ENCODE measurements around the gene CPVL.

The CPVL gene

DNA sequence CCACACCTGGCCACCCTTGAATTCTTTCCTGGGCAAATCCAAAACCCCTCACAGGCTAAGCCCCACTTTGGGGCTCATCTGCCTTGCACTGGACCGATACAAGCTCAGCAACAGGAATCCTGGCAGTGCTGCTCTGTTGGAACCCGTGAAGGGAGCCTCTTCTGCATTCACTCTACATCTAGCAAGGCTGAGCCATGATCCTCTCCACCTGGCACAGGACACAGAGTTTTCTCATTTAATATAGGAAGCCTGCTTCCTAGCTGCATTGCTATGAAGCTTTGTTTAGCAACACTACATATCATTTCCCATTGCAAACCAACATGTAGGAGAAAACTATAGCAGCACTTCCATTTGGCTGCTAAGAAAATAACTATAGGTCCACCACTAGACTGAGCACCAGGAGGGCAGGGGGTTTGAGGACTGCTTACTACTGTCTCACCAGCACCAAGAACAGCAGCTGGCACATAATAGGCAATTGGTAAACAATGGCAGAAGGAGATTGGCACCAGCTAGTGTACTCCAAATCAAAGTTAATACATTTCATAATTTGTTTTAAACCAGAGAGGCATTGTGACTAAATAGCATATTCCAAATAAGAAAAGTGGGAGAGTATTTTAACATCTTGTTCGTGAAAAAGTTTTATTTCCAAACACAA, 56.1 kb downstream of the CPVL start:
- no peak for DNase-seq

DNA sequence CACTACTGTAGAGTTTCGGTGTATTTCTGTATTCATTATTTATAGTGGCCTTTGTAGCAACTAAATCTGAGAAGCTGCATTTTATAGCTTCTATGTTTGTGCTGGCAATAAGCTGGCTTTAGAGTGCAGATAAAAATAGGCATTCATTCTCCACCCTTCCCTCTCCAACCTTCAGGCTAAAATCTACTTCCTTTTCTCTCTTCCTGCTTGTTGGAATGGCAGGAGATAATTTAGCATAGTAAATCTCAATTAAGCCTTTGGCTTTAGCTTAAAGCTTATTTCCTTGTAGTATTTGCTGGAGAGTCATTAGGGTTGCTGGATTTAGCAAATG, 58.5 kb downstream of the CPVL start:
- DNase-seq = no peak

DNA sequence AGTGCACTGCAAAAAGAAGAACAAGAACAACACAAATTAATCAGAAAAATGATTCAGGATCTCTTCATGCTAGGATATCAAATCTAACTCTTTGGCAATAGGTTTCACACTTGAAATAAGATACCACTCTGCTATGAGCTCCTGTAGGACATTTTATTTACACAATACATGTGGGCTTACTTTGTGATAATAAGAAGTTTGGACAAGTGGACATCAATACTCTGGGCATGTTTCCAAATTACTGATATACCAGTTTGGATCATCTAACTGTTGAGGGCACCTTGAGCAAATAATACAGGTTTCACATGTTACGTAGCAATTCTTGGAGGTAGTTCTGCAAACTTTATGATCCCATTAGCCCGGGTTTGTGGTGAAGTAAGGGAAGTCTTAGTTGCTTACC, 59.8 kb downstream of the CPVL start:
- DNase-seq = no peak

DNA sequence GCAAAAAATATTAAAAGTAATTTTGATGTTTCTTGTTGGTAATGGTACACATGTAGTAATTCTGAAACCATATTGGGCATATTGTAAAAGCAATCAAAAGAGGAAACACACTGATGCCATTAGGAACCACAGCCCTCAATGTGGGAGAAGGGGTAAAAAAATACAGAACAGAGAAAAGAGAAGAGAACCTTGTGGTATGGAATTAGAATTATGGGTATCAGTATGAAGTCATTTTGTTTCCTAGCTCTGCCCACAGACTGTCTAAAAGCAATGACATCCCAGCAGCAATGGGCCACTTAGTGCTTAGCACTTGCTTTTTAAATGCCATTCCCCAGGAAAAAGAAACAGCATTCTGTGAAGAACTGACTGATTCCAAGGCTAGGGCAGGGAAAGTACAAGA, 61.5 kb downstream of the CPVL start:
- no peak for DNase-seq

DNA sequence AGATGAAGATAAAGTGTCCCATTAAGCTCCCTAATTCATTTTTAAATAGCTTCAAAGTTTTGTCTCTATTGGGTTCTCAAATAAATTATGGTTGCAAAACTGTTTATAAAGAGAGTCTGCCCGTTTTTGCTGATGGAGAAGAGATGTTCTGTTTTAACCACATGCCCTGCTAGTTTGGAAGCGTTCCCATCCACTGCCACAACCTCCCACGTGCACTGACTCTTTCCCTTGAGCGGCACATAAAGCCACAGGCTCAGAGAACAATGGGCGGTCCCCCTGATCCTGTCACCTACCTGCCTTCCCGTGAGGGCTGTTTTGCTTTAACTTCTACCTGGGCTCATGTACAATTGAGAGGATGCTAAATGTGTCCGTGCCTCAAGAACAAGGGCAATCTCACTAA, 65.5 kb downstream of the CPVL start:
- DNase-seq = no peak

DNA sequence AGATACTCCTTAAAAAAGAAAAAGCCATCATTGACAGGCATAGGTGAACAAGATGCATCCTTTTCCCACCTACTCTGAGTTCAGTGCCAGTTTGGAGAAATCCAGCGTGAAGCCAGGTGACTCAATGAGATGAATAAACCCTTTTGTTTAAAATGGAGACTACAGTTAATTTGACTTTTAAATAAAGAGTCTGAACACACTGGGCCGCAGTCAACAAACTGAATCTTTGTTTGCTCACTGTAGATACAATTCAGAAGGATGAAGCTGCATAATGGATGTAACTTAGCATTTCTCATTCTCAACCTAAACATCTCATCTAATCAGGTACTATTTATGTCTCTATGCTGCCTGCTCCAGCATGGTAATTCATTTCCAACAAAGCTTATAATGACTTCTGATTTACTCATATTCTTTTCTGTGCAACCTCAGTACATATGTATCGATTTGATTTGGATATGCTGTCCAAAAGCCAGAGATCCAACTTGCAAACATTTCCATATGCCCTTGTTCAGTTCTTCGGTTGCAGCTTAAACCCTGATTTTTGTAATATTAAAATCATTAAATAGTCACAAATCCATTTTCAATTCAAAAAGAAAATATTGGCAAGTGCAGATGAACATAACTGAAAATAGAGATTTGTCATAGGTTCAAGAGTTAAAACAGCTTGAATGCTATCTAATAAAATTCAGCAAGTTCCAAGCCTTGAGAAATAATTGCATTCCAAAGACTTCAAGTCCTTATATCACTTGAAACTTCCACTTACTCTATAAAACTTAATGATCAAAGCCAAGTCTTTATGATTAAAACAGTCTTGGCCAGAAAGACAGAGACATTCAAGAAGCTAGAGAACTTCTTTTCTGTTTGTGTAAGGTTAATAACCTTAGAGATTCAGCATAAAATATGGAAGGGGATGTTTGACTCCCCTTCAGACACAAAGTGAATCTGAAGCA, 67.8 kb downstream of the CPVL start:
- DNase-seq = no peak

DNA sequence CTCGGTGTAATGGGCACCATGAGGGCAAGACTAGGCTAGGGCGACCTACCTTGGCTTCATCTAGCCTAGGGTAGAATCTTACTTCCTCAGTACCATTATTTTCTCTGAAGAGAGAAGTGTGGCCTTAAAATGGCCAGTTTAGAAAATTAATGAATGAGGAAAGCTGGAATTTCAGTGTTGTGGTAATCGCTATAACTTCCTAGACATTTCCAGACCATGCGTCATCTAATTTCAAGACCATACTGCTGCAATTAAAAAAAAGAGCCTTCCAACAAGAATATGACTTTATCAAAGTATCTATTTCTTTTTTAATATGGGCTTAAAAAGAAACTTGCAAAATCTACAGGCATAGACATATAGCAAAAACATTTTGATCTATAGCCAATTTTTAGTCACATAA, 68.5 kb downstream of the CPVL start:
- no peak for DNase-seq

DNA sequence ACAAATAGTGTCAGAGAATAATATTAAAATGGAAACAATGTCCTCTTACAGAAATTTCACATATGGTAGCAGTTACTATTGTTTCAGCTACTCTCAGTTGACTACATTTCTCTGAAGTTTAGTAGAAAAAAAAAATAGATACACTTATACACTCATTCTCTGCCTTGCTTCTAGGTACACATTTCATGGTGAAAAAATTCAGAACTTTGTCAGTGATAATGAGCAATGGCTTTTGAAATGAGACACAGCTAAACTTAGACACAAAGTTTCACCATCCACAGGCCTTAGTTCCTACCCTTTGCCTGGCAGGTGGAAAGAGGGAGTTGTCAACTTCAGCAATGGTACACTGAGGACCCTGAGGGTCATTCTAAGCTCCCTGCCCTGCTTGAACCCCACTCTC, 69.2 kb downstream of the CPVL start:
- no peak for DNase-seq

DNA sequence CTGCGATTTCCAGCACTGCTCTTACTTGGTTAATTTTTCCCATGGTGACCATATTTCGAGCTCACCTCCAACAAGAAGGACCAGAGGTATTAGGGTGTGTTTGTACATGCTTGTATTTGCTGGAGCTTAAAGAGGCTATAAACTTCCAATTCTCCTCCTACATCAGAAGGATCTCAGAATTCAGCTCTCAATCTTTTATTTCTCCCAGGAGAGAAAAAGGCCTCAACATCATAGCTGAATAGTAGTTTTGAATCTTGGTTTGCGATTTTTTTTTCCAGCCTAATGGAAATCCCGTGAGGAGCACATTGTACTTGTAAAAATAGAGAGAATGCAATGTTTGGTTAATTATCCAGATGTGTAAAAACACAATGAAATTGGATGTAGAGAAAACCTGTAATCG, 69.7 kb downstream of the CPVL start:
- no peak for DNase-seq

DNA sequence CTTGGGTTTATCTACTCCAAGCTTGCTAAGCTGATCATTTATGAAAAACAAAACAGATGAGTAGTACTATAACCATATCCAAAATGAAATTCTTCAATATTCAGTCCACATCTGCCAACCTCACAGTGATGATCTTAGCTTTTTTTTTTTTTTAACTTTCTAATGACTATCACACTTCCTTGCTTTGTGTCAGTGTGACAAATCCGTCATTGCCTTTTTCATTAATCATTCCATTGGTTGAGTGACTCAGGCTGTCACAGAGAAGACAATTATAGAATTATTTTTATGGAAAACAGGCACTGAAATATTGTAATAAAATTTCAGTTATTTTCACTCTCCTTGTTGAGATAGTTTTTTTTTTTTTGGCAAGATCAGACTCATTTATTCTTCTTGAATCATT, 70.7 kb downstream of the CPVL start:
- no peak for DNase-seq

DNA sequence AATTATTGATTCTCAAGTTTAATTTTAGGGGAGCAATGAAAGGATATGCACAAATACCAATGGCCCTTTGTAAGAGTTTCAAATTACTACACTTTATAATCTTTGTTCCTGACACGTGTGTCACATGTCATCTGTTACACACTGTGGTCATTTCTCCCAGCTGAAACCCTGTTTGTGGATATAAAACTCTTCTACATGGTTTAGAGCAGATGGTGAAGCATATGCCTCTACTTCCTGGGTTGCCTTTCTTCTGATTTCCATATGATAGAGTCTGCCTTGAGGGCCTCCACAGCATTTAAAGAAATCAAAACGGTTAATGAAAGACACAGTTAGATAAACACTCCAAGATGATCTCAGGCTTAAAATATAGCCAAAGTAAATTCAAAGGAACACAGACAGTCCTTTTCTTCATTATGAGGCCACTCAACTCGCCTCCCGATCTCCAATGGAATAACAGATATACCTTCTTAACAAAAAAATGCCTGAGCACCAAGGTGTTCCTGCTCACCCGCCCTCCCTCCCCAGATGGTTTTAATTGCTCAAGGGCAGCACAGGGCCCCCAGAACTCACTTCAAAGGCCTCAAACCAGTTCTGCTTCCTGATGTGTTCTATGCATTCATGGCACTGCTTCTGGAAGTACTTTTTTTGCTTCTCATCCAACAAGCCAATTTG, 75.0 kb downstream of the CPVL start:
- DNase-seq = no peak

DNA sequence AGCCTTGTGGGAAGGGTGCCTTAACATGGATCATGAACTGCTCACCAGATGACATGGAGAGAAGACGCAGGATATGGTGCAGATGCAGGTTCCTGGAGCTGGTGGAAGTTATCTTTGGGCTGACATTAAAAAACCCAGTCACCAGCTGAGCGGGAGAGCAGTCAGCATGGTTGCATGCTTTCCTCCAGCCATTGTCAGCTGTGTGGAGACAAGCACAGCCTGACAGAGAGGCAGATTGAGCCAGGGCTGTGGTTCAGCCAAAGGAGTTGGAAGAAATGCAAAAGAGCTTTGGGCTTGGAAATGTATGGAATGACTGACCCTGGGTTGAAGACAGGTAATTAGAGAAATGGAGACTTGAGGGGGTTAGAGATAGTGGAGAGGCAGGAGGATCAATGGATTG, 79.7 kb downstream of the CPVL start:
- no peak for DNase-seq

DNA sequence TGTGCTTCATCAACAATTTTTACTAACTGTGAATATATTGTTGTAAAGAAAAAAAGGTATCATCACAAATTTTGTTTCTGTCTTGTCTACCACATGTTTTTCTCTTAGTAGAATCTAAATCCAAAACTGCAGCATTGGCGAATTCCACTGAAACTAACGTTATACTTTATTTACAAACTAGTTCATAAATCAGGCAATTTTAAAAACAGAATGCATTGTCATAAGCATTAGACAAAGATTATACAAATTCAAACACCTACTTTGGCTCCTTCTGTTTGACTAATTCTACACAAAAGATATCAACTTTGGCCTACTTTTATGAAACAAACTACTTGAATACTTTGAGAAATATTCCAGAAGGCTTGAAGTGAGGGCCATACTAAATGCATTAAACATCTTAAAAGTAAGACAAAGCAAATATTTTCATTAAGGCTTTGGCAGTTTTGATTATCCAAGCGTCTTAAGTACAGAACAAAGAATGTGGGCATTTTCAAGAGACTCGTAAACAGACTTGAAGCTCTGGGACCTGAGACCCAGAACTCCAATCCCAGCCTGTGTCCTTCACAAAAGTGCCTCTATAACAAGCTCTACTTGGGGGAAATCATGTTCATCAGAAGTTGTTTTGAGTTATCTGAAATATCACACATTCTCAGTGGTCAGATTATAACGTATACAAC, 81.0 kb downstream of the CPVL start:
- no peak for DNase-seq

DNA sequence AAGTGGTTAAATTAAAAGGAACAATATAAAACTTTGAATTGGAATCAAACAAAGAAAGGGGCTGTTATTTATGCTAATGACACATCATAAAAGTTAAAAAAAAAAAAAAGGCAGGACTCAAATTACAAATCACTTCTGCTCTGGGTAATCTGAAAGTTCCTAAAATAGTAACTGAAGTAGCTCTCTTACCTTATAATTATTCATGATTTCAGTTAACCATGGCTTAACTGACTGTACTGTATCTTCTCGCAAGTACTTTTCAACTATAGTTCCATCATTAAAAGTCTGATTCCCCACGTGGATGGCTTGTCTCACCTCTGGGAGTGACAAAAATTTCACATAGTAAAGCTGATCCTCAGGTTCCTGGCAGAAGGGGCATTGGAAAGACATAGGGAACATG, 82.5 kb downstream of the CPVL start:
- DNase-seq = no peak

DNA sequence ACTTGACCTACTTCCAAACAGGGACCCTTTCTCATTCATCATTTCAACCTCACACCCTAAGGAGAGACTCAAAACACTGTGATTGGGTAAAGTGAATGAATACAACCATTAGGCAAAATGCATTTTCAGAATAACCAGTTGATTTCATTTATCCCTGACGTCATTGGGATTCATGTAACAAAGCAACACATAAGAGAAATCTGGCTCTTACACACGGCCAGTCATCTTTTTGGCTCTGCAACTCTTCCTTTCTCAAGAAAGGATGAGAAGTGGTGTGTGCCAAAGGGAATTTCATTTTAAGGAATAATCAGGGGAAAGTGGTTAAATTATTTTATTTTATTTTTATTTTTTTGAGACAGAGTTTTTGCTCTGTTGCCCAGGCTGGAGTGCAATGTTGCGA, 83.1 kb downstream of the CPVL start:
- DNase-seq = no peak

DNA sequence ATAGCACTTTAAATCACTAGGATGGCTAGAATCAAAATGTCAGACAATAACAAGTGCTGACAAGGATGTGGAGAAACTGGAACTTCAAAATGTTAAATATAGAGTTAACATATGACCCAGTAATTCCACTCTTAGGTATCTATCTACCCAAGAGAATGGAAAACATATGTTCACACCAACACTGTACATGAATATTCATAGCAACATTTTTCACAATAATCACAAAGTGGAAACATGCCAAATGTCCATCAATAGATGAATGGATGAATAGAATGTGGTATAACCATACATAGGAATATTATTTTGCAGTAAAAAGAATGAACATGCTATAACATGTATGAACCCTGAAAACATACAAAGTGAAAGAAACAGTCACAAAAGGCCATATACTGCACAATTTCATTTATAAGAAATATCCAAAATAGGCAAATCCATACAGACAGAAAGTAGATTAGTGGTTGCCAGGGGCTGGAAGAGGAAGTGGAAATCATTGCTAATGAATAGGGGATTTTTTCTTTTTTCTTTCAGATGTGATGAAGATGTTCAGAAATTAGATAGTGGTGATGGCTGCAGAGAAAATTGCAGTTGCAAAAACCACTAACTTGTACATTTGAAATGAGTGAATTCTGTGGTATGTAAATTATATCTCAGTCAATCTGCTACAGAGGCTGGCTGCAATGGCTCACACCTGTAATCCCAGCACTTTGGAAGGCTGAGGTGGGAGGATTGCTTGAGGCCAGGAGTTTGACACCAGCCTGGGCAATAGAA, 93.0 kb downstream of the CPVL start:
- DNase-seq = no peak

DNA sequence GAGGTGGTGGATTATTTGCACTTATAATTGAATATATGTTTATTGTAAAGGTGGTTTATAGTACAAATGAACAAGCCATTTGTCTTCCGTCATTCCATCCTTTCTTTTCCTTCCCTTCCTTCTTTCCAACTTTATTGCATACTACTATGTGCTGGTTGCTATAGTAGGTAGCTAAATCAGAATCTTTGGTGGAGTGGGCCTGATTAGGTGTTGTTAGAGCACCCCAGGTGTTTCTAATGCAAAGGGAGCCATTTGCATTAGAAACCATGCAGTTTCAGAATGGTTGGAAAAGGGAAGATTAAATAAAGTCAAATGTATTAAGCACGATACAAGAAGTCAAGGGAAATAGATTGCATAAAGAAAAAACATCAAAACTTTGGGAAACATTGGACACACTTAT, 99.4 kb downstream of the CPVL start:
- DNase-seq = no peak

DNA sequence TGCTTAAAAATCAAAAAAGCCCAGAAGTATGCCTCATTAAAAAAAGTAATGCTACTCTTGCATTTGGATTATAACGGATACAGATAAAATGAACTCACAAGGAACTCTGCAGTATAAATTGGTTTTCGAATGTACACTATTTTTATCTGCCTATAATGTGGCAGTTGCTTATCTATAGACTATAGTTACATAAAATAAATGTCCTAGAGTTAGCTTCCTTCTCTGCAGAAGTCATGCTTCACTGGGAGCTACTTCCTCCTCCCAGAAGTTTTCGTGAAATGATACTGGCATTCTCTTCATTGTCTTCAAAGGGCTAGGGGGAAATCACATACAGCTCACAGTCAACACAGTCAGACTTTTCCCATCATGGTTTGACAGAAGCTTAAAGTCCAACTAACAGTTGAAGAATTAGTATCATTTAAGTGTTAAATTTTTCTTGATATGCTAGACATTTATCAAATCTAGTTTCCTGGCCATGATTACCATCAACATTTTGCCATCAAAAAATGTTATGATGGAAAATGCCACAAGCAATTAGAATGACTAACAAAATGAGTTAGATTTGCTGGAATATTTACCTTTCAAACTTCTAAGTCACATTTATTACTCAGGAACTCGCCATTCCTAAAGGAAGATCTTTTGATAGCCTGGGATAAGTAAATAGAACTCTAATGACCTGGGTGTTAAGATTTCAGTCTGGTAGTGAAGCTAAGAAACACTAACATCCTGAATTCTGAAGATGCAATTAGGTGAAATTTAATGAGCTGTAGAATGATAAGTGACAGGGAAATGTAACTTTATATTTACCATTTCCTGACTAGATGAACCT, 100.9 kb downstream of the CPVL start:
- no peak for DNase-seq

DNA sequence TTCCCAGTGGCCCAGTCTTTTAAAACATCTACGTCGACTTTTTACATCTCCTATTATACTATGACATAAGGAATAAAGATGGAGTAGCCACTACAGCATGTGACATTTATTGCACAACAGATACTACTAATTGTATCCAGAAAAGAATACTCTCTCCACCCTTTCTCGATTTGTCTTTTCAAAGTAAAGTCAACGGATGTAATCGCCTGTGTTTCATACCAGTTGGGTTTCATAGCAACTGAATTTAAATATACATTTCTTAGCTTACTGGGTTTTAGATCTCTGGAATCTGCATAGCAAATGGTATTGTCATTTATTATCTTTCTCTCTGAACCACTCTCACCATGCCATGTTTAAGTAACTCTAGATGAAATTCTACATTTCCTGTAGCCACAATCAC, 101.8 kb downstream of the CPVL start:
- no peak for DNase-seq

DNA sequence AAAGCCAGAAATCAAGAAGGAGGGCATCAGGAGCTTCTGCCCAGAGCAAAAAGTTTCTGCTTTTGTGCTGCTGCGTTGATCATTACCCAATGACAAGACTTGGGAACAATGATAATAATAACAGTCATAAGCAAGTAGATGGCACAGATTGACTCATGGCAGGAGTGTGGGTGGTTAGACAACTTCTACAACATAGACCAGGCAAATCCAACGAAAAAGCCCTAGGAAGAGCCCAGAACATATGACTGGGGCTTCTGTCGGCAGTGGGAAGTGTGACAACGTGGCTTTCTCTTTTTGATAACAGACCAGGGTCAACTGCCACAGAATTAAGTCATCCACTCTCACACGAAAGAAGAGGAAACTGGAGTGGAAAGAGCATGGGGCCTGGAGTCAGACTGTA, 102.8 kb downstream of the CPVL start:
- DNase-seq = no peak

DNA sequence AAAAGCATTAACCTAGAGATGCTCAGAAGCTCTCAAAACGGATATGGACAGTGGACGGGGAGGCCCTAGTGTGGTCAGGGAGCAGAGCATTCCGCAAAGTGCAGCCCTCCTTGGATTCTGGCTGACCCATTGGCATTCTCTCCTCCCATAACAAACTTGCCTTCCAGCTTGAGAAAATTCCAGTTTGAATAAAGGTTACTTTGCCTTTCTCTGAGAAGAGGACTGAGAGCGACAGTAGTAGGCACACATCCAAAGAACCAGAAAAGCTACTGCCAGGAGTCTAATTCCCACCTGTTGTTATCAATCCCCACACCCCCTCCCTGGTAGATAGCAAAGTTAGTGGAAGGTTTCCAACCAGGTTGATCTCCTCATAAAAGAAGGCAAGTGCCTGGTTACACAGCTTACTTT, 103.5 kb downstream of the CPVL start:
- no peak for DNase-seq

DNA sequence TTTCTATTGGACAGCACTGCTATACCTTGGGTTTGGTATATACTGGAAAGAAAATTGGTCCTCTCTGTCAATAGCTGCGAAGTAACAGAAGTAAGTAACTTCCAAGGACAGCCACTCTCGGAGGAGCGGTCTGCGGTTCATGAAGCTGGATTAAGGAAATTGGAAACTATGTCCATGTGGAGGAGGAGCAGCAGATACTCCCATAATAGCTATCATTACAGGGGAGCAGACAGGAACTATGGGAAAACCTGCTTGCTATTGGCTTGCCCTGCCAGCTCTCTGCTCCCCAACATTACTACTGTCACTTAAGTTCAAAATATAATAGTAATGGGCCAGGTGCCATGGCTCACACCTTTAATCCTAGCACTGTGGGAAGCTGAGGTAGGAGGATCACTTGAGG, 104.3 kb downstream of the CPVL start:
- no peak for DNase-seq
